Left cardiac atrium (tissue), 4 donors: ENCODE results near the gene CEP170B. TPM values are rescaled to one million over a fixed set of nuclear protein-coding genes. Genes with fewer than 3 reads are reported as not detected.
A peak's percentile ranks its signal among the peaks of the same experiment; 100 is the strongest.
"Not testable (repeated sequence)": the region's sequence is repeated elsewhere in the genome, so short reads cannot be mapped to it uniquely, and the experiment has no call there.

Source experiments
- ATAC-seq, 2 donors: fragments of 200-7000 bp; cut with Tn5 transposase; one replicate each; pipeline ENCODE4 v1.9.1; 2020; ENCODE audit warnings: mild to moderate bottlenecking in 2 of 2, moderate library complexity in 2 of 2
- DNase-seq: peaks from one replicate; pipeline ENCODE4 v3.0.0-alpha.2; 2020
- intact Hi-C, 2 donors: fragments of 100-400 bp; cut with DNase I; formaldehyde crosslinking; loops; one replicate each; pipeline versions ENCODE4 v1.14.1 to v1.15.1; 2022 to 2023
- long read RNA-seq: library from polyadenylated mRNA; unstranded; transcript quantifications from one replicate; pipeline ENCODE4 v2.0.0, GENCODE V29; 2021
- total RNA-seq, 2 donors: library from RNA; stranded (reverse); fragmentation: NEBNext Ultra II Directional; extraction: Animal tissue kit (Norgen Biotek cat#: 25700); gene quantifications; one replicate each; pipeline ENCODE4 v1.2.1, GENCODE V29; 2021
- donor health status: DM: no; HTN: yes; CAD: no.
- donor health status: DM: no; HTN: yes; CAD: no; lungs with severe emphysema.
- donor health status: DM: yes; HTN: yes; CAD: no.
- donor health status: Dilated cardiomyopathy.

The CEP170B gene
- 10 to 100 TPM; 12.4 to 17.2 TPM for total RNA-seq
- long read RNA-seq, partial matches to known transcripts, result 3 of 4 reads
- long read RNA-seq, other reads (novel, unspliced or antisense), result 1 of 4 reads

GRCh38 chr14:104865081-104865630 lies at the start of gene CEP170B:
Gene CEP170B, plus strand, starts transcription at chr14:104865268. Its CDS starts 3,183 bp downstream, at chr14:104868451.
- intact Hi-C loops, result no loop called here
- peak; percentile 59 for DNase-seq

GRCh38 chr14:104816616-104816884 lies 48.5 kb upstream of the CEP170B start:
- no peak for ATAC-seq
- DNase-seq, result no peak
- intact Hi-C loops, result no loop called here

More at GRCh38 chr14:104865081-104865630, at the start of gene CEP170B:
- peak; percentile 52 to 78 for ATAC-seq

GRCh38 chr14:104817930-104818713 lies 46.9 kb upstream of the CEP170B start:
- ATAC-seq (no peak), DNase-seq (no peak)
- intact Hi-C loops, result no loop called here

- ATAC-seq, result no peak
- DNase-seq, result no peak
- intact Hi-C loops, result no loop called here
Observed at GRCh38 chr14:104818714-104819161, 46.3 kb upstream of the CEP170B start.

GRCh38 chr14:104819361-104819781 lies 45.7 kb upstream of the CEP170B start:
- DNase-seq, result no peak
- intact Hi-C loops, result no loop called here
- no peak for ATAC-seq

- ATAC-seq, result peak; percentile 22 to 33
- intact Hi-C loops, result loop anchor here in 1 of 2 donors (5.0 kb wide), 1 partner anchor 53 kb away; no protein-coding TSS in a partner anchor
- peak; percentile 63 for DNase-seq
Observed at GRCh38 chr14:104820669-104821228, 44.3 kb upstream of the CEP170B start.

GRCh38 chr14:104821229-104821945 lies 43.7 kb upstream of the CEP170B start:
- ATAC-seq (no peak), DNase-seq (no peak)
- intact Hi-C loops, result loop anchor here in 1 of 2 donors (5.0 kb wide), 1 partner anchor 54 kb away; no protein-coding TSS in a partner anchor

- ATAC-seq (no peak), DNase-seq (no peak)
- intact Hi-C loops, result loop anchor here in 1 of 2 donors (5.0 kb wide), 1 partner anchor 55 kb away; no protein-coding TSS in a partner anchor
Observed at GRCh38 chr14:104821971-104822608, 43.0 kb upstream of the CEP170B start.

- intact Hi-C loops, result loop anchor here in 1 of 2 donors (5.0 kb wide), 1 partner anchor 56 kb away; no protein-coding TSS in a partner anchor
- DNase-seq, result peak; percentile 14
- no peak for ATAC-seq
Observed at GRCh38 chr14:104822821-104823615, 42.0 kb upstream of the CEP170B start.

GRCh38 chr14:104824353-104824997 lies 40.6 kb upstream of the CEP170B start:
- intact Hi-C loops, result loop anchor here (2.0 to 5.0 kb wide), 2 partner anchors 54 to 57 kb away; no protein-coding TSS in a partner anchor
- no peak for DNase-seq
- ATAC-seq, result no peak

- DNase-seq (peak; percentile 90), ATAC-seq (peak; percentile 95)
- intact Hi-C loops, result no loop called here
Observed at GRCh38 chr14:104826189-104826860, 38.7 kb upstream of the CEP170B start.

- intact Hi-C loops, result no loop called here
- no peak for DNase-seq
- ATAC-seq, result no peak
Observed at GRCh38 chr14:104826861-104827176, 38.2 kb upstream of the CEP170B start.

- ATAC-seq, result peak; percentile 23 to 41
Observed at GRCh38 chr14:104827177-104828055, 37.7 kb upstream of the CEP170B start.

GRCh38 chr14:104830781-104831180 lies 34.3 kb upstream of the CEP170B start:
- DNase-seq, result peak; percentile 8
- intact Hi-C loops, result no loop called here
- ATAC-seq, result no peak

More at GRCh38 chr14:104827177-104828055, 37.7 kb upstream of the CEP170B start:
- DNase-seq, result no peak
- intact Hi-C loops, result no loop called here

GRCh38 chr14:104836171-104836935 lies 28.7 kb upstream of the CEP170B start:
- intact Hi-C loops, DNase-seq, ATAC-seq: not testable (repeated sequence)
